Chondrocyte (in vitro differentiated cells): ENCODE data around the gene TNFRSF9. TPM values are rescaled to one million over a fixed set of nuclear protein-coding genes. Genes with fewer than 3 reads are reported as not detected.
A peak's percentile ranks its signal among the peaks of the same experiment; 100 is the strongest.

Experiments used
- DNase-seq: peaks from one replicate; pipeline ENCODE4 v3.0.0; 2021; ENCODE audit warnings: mixed read lengths, low spot score
- H3K27ac Mint-ChIP-seq: one replicate; pipeline ENCODE4 v1.8.0; 2021; ENCODE audit warnings: mild to moderate bottlenecking, moderate library complexity, mixed read lengths; ENCODE audit not compliant: unreplicated experiment
- H3K27me3 Mint-ChIP-seq: 2 replicates; pipeline ENCODE4 v1.8.0; 2021; ENCODE audit warnings: low read depth, mixed read lengths
- H3K36me3 Mint-ChIP-seq: 2 replicates; pipeline ENCODE4 v1.8.0; 2021; ENCODE audit warnings: low read depth, mixed read lengths
- H3K4me1 Mint-ChIP-seq: 2 replicates; pipeline ENCODE4 v1.8.0; 2021; ENCODE audit warnings: low read depth, mild to moderate bottlenecking, mixed read lengths
- H3K4me3 Mint-ChIP-seq: one replicate; pipeline ENCODE4 v1.8.0; 2021; ENCODE audit warnings: mild to moderate bottlenecking, moderate library complexity, mixed read lengths; ENCODE audit not compliant: unreplicated experiment
- H3K9me3 Mint-ChIP-seq: 2 replicates; pipeline ENCODE4 v1.8.0; 2021; ENCODE audit warnings: low read depth, mixed read lengths
- CTCF ChIP-seq: fragments of 200-600 bp; sonication (generic); IDR thresholded peaks from 2 replicates; pipeline ENCODE4 v1.5.0; 2021; ENCODE audit warnings: antibody characterized with exemption, mild to moderate bottlenecking, moderate library complexity
- total RNA-seq: library from RNA; stranded (reverse); gene quantifications from 3 replicates; pipeline ENCODE4 v1.2.1, GENCODE V29; 2021

TNFRSF9 gene
- total RNA-seq, 1 donor from 2014 or later = 0.07 TPM

- H3K27ac Mint-ChIP-seq = peak overlapping the region; percentile 17
- no peak for DNase-seq
- H3K36me3 Mint-ChIP-seq = no peaks in the 10 kb centered on the region
- no peaks in the 10 kb centered on the region for H3K27me3 Mint-ChIP-seq
- H3K9me3 Mint-ChIP-seq = no peaks in the 10 kb centered on the region
- TF ChIP-seq CTCF = no peak
- H3K4me3 Mint-ChIP-seq = no peak overlapping the region
- H3K4me1 Mint-ChIP-seq = peaks cover 8% of the 10 kb centered on the region
Measured at GRCh38 chr1:7948960-7949359, 8.3 kb upstream of the TNFRSF9 start.

- Mint-ChIP-seq H3K9me3 (no peaks in the 10 kb centered on the region), H3K27me3 (peaks cover 22% of the 10 kb centered on the region), H3K27ac (no peak overlapping the region), H3K36me3 (no peaks in the 10 kb centered on the region), H3K4me3 (no peak overlapping the region), H3K4me1 (peaks cover 23% of the 10 kb centered on the region)
- no peak for TF ChIP-seq CTCF
- DNase-seq = no peak
Measured at GRCh38 chr1:7943251-7943650, 2.6 kb upstream of the TNFRSF9 start.

GRCh38 chr1:7942214-7942921 is 1.7 kb upstream of the TNFRSF9 start:
- H3K36me3 Mint-ChIP-seq = no peaks in the 10 kb centered on the region

GRCh38 chr1:7941437-7941793 is 776 bp upstream of the TNFRSF9 start:
- Mint-ChIP-seq H3K9me3 (no peaks in the 10 kb centered on the region), H3K36me3 (no peaks in the 10 kb centered on the region), H3K4me1 (peaks cover 23% of the 10 kb centered on the region), H3K4me3 (peak overlapping the region; percentile 67), H3K27me3 (peaks cover 35% of the 10 kb centered on the region), H3K27ac (no peak overlapping the region)
- no peak for DNase-seq
- TF ChIP-seq CTCF = no peak

More at GRCh38 chr1:7942214-7942921, 1.7 kb upstream of the TNFRSF9 start:
- Mint-ChIP-seq H3K27me3 (peaks cover 29% of the 10 kb centered on the region), H3K4me3 (peak overlapping the region; percentile 67), H3K9me3 (no peaks in the 10 kb centered on the region), H3K4me1 (peaks cover 23% of the 10 kb centered on the region), H3K27ac (no peak overlapping the region)
- TF ChIP-seq CTCF = peak; percentile 74
- DNase-seq = no peak

- no peak for DNase-seq
- H3K27me3 Mint-ChIP-seq = peaks cover 47% of the 10 kb centered on the region
- peaks cover 23% of the 10 kb centered on the region for H3K4me1 Mint-ChIP-seq
- no peaks in the 10 kb centered on the region for H3K9me3 Mint-ChIP-seq
- no peak overlapping the region for H3K27ac Mint-ChIP-seq
- no peak for TF ChIP-seq CTCF
- no peak overlapping the region for H3K4me3 Mint-ChIP-seq
- H3K36me3 Mint-ChIP-seq = no peaks in the 10 kb centered on the region
Measured at GRCh38 chr1:7940034-7940433, 605 bp downstream of the TNFRSF9 start.
